ENCODE data around the gene C11orf21. TPM values are rescaled to one million over a fixed set of nuclear protein-coding genes. Genes with fewer than 3 reads are reported as not detected.

The C11orf21 gene
- total and polyA plus RNA-seq, 9 of the 15 experiments (the other 6 are each of a cell fraction or from before 2014, with no cell fraction given), result 0.10 to 2.6 (median 2.0) TPM

GRCh38 chr11:2269601-2270321, 32.0 kb downstream of the C11orf21 start (continued):
- TF ChIP-seq ZNF431 (CRISPR knock-in tag; IDR thresholded peaks at IDR 0.05), result peak; percentile 78
- no peak for TF ChIP-seq ETV6 (IDR thresholded peaks at IDR 0.05; ENCODE audit: borderline replicate concordance in 1 of 2, low read depth in 2 of 2, low read length in 1 of 2)
- TF ChIP-seq ETV6 (CRISPR knock-in tag; IDR thresholded peaks at IDR 0.05; ENCODE audit: borderline replicate concordance), result peak; percentile 16; the same call in 1 of the 2 replicates
- TF ChIP-seq MGA (IDR thresholded peaks at IDR 0.05), result peak; percentile 73; the same call in 1 of the 2 replicates
- 0 out of 2 replicates have a peak, but pooled peaks have one; percentile 33 for TF ChIP-seq GMEB1 (CRISPR knock-in tag; IDR thresholded peaks at IDR 0.05)
- TF ChIP-seq SMARCB1 (IDR thresholded peaks at IDR 0.05; ENCODE audit: insufficient read length, low read depth), result no peak
- no peak for TF ChIP-seq MEF2D (tag; conservative IDR thresholded peaks at IDR 0.05; ENCODE audit: low read depth)
- no peak for TF ChIP-seq ZNF436 (CRISPR knock-in tag; IDR thresholded peaks at IDR 0.05)

Measured in K562 (cell line).